Measurements from ENCODE around the gene TRAM2. TPM values are rescaled to one million over a fixed set of nuclear protein-coding genes. Genes with fewer than 3 reads are reported as not detected.

The TRAM2 gene
- total RNA-seq, 2 experiments from 2014 or later, result 5.7 to 6.5 TPM

- ChIA-PET CTCF (no interaction called here), POLR2A (no interaction called here)
- no peak overlapping the region for H3K27ac Mint-ChIP-seq
- H3K27me3 Mint-ChIP-seq, result peaks cover 5% of the 10 kb centered on the region
- peaks cover 40% of the 10 kb centered on the region for H3K4me1 Mint-ChIP-seq
- H3K9me3 Mint-ChIP-seq, result no peaks in the 10 kb centered on the region
- H3K36me3 Mint-ChIP-seq (ENCODE audit: low read depth), result no peaks in the 10 kb centered on the region
- DNase-seq, result no peak
- H3K4me3 Mint-ChIP-seq, result no peak overlapping the region
Measured at GRCh38 chr6:52573295-52573694, 3.6 kb downstream of the TRAM2 start.

- CTCF ChIA-PET, result interaction anchor here (0.7 kb wide), 1 partner anchor 154 kb away, joined by 3 read pairs; no protein-coding TSS in a partner anchor
- POLR2A ChIA-PET, result no interaction called here
Measured at GRCh38 chr6:52572536-52572935, 4.3 kb downstream of the TRAM2 start.

GRCh38 chr6:52571099-52571755, 5.6 kb downstream of the TRAM2 start:
- Mint-ChIP-seq H3K4me1 (peaks cover 39% of the 10 kb centered on the region), H3K9me3 (no peaks in the 10 kb centered on the region), H3K27ac (no peak overlapping the region), H3K36me3 (ENCODE audit: low read depth) (no peaks in the 10 kb centered on the region), H3K27me3 (peaks cover 4% of the 10 kb centered on the region), H3K4me3 (no peak overlapping the region)
- ChIA-PET POLR2A (no interaction called here), CTCF (no interaction called here)
- DNase-seq, result no peak

More at GRCh38 chr6:52572536-52572935, 4.3 kb downstream of the TRAM2 start:
- H3K27me3 Mint-ChIP-seq, result peaks cover 5% of the 10 kb centered on the region
- no peak overlapping the region for H3K4me3 Mint-ChIP-seq
- H3K36me3 Mint-ChIP-seq (ENCODE audit: low read depth), result no peaks in the 10 kb centered on the region
- no peak overlapping the region for H3K27ac Mint-ChIP-seq
- H3K4me1 Mint-ChIP-seq, result peaks cover 39% of the 10 kb centered on the region
- H3K9me3 Mint-ChIP-seq, result no peaks in the 10 kb centered on the region
- no peak for DNase-seq

GRCh38 chr6:52570291-52570700, 6.6 kb downstream of the TRAM2 start:
- ChIA-PET CTCF (no interaction called here), POLR2A (no interaction called here)
- Mint-ChIP-seq H3K4me3 (no peak overlapping the region), H3K36me3 (ENCODE audit: low read depth) (no peaks in the 10 kb centered on the region), H3K27ac (no peak overlapping the region), H3K9me3 (no peaks in the 10 kb centered on the region), H3K4me1 (peaks cover 32% of the 10 kb centered on the region), H3K27me3 (no peaks in the 10 kb centered on the region)
- no peak for DNase-seq

- POLR2A ChIA-PET, result no interaction called here
- Mint-ChIP-seq H3K4me1 (peaks cover 13% of the 10 kb centered on the region), H3K9me3 (no peaks in the 10 kb centered on the region), H3K27me3 (no peaks in the 10 kb centered on the region), H3K4me3 (no peak overlapping the region), H3K36me3 (ENCODE audit: low read depth) (no peaks in the 10 kb centered on the region), H3K27ac (no peak overlapping the region)
- CTCF ChIA-PET, result interaction anchor here (0.7 kb wide), 1 partner anchor 84 kb away, joined by 3 read pairs; no protein-coding TSS in a partner anchor
- DNase-seq, result no peak
Measured at GRCh38 chr6:52568320-52568719, 8.5 kb downstream of the TRAM2 start.

GRCh38 chr6:52566853-52567279, 10.0 kb downstream of the TRAM2 start:
- DNase-seq, result no peak
- ChIA-PET POLR2A (interaction anchor here (1.4 to 1.5 kb wide), 2 partner anchors 9 to 26 kb away, joined by 3 to 7 read pairs; partner anchors contain the start of gene TRAM2), CTCF (interaction anchor here (0.6 kb wide), 1 partner anchor 164 kb away, joined by 3 read pairs; no protein-coding TSS in a partner anchor)
- no peaks in the 10 kb centered on the region for H3K27me3 Mint-ChIP-seq
- no peaks in the 10 kb centered on the region for H3K9me3 Mint-ChIP-seq
- H3K4me3 Mint-ChIP-seq, result no peak overlapping the region
- no peak overlapping the region for H3K27ac Mint-ChIP-seq
- H3K4me1 Mint-ChIP-seq, result peaks cover 8% of the 10 kb centered on the region
- no peaks in the 10 kb centered on the region for H3K36me3 Mint-ChIP-seq (ENCODE audit: low read depth)

- ChIA-PET POLR2A (interaction anchor here (1.4 to 1.5 kb wide), 2 partner anchors 10 to 26 kb away, joined by 3 to 7 read pairs; partner anchors contain the start of gene TRAM2), CTCF (interaction anchor here (0.6 kb wide), 1 partner anchor 164 kb away, joined by 3 read pairs; no protein-coding TSS in a partner anchor)
- H3K4me3 Mint-ChIP-seq, result no peak overlapping the region
- DNase-seq, result no peak
- H3K36me3 Mint-ChIP-seq (ENCODE audit: low read depth), result no peaks in the 10 kb centered on the region
- no peak overlapping the region for H3K27ac Mint-ChIP-seq
- H3K4me1 Mint-ChIP-seq, result peaks cover 8% of the 10 kb centered on the region
- no peaks in the 10 kb centered on the region for H3K9me3 Mint-ChIP-seq
- no peaks in the 10 kb centered on the region for H3K27me3 Mint-ChIP-seq
Measured at GRCh38 chr6:52566201-52566600, 10.7 kb downstream of the TRAM2 start.

GRCh38 chr6:52564856-52565255, 12.0 kb downstream of the TRAM2 start:
- Mint-ChIP-seq H3K27ac (no peak overlapping the region), H3K4me1 (peaks cover 8% of the 10 kb centered on the region), H3K36me3 (ENCODE audit: low read depth) (no peaks in the 10 kb centered on the region), H3K4me3 (no peak overlapping the region), H3K27me3 (no peaks in the 10 kb centered on the region), H3K9me3 (no peaks in the 10 kb centered on the region)
- POLR2A ChIA-PET, result no interaction called here
- no peak for DNase-seq
- CTCF ChIA-PET, result no interaction called here

GRCh38 chr6:52562911-52563310, 13.9 kb downstream of the TRAM2 start:
- ChIA-PET CTCF (no interaction called here), POLR2A (no interaction called here)
- Mint-ChIP-seq H3K4me1 (peaks cover 8% of the 10 kb centered on the region), H3K4me3 (no peak overlapping the region), H3K27ac (no peak overlapping the region), H3K36me3 (ENCODE audit: low read depth) (no peaks in the 10 kb centered on the region), H3K9me3 (no peaks in the 10 kb centered on the region), H3K27me3 (no peaks in the 10 kb centered on the region)
- no peak for DNase-seq

- Mint-ChIP-seq H3K27me3 (no peaks in the 10 kb centered on the region), H3K9me3 (no peaks in the 10 kb centered on the region), H3K4me1 (no peaks in the 10 kb centered on the region), H3K4me3 (no peak overlapping the region), H3K27ac (no peak overlapping the region), H3K36me3 (ENCODE audit: low read depth) (no peaks in the 10 kb centered on the region)
- ChIA-PET POLR2A (no interaction called here), CTCF (no interaction called here)
- no peak for DNase-seq
Measured at GRCh38 chr6:52560462-52560861, 16.4 kb downstream of the TRAM2 start.

- CTCF ChIA-PET, result no interaction called here
- no peak for DNase-seq
- H3K9me3 Mint-ChIP-seq, result no peaks in the 10 kb centered on the region
- H3K4me3 Mint-ChIP-seq, result no peak overlapping the region
- H3K4me1 Mint-ChIP-seq, result no peaks in the 10 kb centered on the region
- H3K27me3 Mint-ChIP-seq, result no peaks in the 10 kb centered on the region
- H3K36me3 Mint-ChIP-seq (ENCODE audit: low read depth), result no peaks in the 10 kb centered on the region
- no peak overlapping the region for H3K27ac Mint-ChIP-seq
- POLR2A ChIA-PET, result no interaction called here
Measured at GRCh38 chr6:52558266-52559000, 18.4 kb downstream of the TRAM2 start.

GRCh38 chr6:52557389-52558265, 19.2 kb downstream of the TRAM2 start:
- no peaks in the 10 kb centered on the region for H3K4me1 Mint-ChIP-seq
- no peak overlapping the region for H3K4me3 Mint-ChIP-seq
- H3K9me3 Mint-ChIP-seq, result no peaks in the 10 kb centered on the region
- no peak for DNase-seq
- H3K36me3 Mint-ChIP-seq (ENCODE audit: low read depth), result no peaks in the 10 kb centered on the region
- ChIA-PET POLR2A (no interaction called here), CTCF (no interaction called here)
- no peaks in the 10 kb centered on the region for H3K27me3 Mint-ChIP-seq
- no peak overlapping the region for H3K27ac Mint-ChIP-seq

Measured in activated CD4-positive, alpha-beta memory T cell treated with anti-CD3 and anti-CD28 coated beads, Interleukin-2, amount 10 ng/mL, durations not matched to agents 7 days and 5 days (primary cell).